K562 (cell line): ENCODE data around the gene RBBP8.
"Not testable (repeated sequence)": the region's sequence is repeated elsewhere in the genome, so short reads cannot be mapped to it uniquely, and the experiment has no call there.

Experiments
- CREM ChIP-seq: IDR thresholded peaks from 2 replicates; pipeline ENCODE4 v1.6.1; 2014; ENCODE audit warnings: antibody characterized with exemption, low read depth
- CTCF ChIP-seq, 3 experiments: IDR thresholded peaks in 2 of 3; conservative IDR thresholded peaks in 1 of 3; 2 replicates each; pipeline ENCODE4 v1.5.1; 2011 to 2012; ENCODE audit warnings: low read length in 3 of 3, mild to moderate bottlenecking in 3 of 3, control low read depth in 2 of 3, improper control_type of control experiment in 1 of 3, inconsistent platforms in 1 of 3, low read depth in 1 of 3, mixed read lengths in 1 of 3, moderate library complexity in 1 of 3; ENCODE audit not compliant: insufficient read depth in 2 of 3
- LEF1 ChIP-seq: fragments of 450-650 bp; IDR thresholded peaks from 2 replicates; pipeline ENCODE4 v1.6.1; 2016; ENCODE audit warnings: mild to moderate bottlenecking
- POLR2AphosphoS5 ChIP-seq: IDR thresholded peaks from 2 replicates; pipeline ENCODE4 v1.6.1; 2011; ENCODE audit warnings: mild to moderate bottlenecking, low read depth, low read length, moderate library complexity; ENCODE audit not compliant: control insufficient read depth, insufficient read depth
- ZC3H8 ChIP-seq: fragments of 450-650 bp; IDR thresholded peaks from 2 replicates; pipeline ENCODE4 v1.6.1; 2017
- ZNF124 ChIP-seq: sonication (generic); formaldehyde crosslinking; IDR thresholded peaks from 2 replicates; pipeline ENCODE4 v1.8.1; 2022; ENCODE audit warnings: missing genetic modification reagents
- ZNF140 ChIP-seq: fragments of 250-450 bp; sonication (Bioruptor Pico); IDR thresholded peaks from 2 replicates; pipeline ENCODE4 v1.8.0; 2021; ENCODE audit warnings: moderate library complexity, mild to moderate bottlenecking, inconsistent platforms
- ZNF253 ChIP-seq: fragments of 250-450 bp; sonication (Bioruptor Pico); conservative IDR thresholded peaks from 2 replicates; pipeline ENCODE4 v1.6.1; 2021; ENCODE audit warnings: mild to moderate bottlenecking
- ZNF512 ChIP-seq: IDR thresholded peaks from 2 replicates; pipeline ENCODE4 v1.6.1; 2016; ENCODE audit warnings: missing genetic modification characterization, missing compliant biosample characterization

GRCh38 chr18:22953982-22954381 lies 20.9 kb downstream of the RBBP8 start:
- not testable (repeated sequence) for TF ChIP-seq ZC3H8; ZNF253; LEF1; CREM; ZNF124 (CRISPR knock-in tag); ZNF140 (CRISPR knock-in tag); ZNF512; POLR2AphosphoS5; CTCF (IDR thresholded peaks at IDR 0.05 in 2 of 3, conservative IDR thresholded peaks at IDR 0.05 in 1 of 3; ENCODE audit: insufficient read depth in 2 of 3, low read depth in 1 of 3, low read length in 3 of 3)
